ENCODE data around the gene ZFP69. TPM values are rescaled to one million over a fixed set of nuclear protein-coding genes. Genes with fewer than 3 reads are reported as not detected.

ZFP69 gene
- polyA plus RNA-seq (2013, experiment 1 of 4) = 6.9 TPM
- polyA plus RNA-seq (2013, experiment 2 of 4) = 6.9 TPM
- polyA plus RNA-seq (2013, experiment 3 of 4) = 5.5 TPM
- polyA plus RNA-seq (2013, experiment 4 of 4) = 6.4 TPM

DNA sequence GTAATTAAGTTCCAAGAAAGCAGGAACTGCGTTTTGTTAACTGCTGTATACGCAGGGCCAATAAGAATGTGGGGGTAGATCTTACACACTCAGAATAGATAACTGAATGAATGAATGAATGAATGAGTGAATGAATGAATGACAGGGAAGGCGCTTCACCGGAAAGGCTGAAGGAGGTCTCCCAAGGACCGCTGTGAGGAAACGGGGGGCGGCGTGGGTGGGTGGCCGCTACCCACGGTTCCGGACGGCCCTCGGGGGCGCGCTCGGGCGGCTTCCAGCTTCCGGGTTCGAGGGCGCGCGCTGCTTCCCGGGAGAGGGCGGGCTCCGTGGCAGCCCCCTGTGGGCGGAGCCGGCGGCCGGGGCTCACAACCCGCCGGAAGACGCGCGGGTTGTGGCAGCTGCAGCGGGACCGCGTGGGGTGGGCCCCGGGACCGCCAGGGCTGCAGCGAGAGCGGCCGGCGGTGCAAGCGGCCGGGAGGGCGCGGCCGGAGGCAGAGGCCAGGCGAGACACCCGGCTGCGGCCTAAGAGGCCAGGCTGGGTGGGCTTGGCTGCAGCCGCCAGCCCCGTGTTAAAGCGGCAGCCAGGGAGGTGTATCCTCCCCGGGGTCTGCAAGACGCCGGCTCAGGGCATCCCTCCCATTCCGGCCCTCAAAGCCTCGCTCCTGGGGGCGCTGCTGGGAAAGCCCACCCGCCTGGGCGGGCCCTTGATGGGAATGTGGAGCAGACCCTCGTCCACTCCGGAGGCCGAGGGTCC is at the start of gene ZFP69:
TSS of gene ZFP69 (plus strand) at position 367 of the 754 bp plus-strand sequence. CDS start 2,072 bp downstream, outside the sequence.
- WGBS, 2 experiments = 1% methylated on average over 65 of the region's 65 CpGs
- H3K27ac ChIP-seq (ENCODE audit: insufficient read depth, low read depth, low read length, poor library complexity, severe bottlenecking) = no peak within 1 kb of the TSS

DNA sequence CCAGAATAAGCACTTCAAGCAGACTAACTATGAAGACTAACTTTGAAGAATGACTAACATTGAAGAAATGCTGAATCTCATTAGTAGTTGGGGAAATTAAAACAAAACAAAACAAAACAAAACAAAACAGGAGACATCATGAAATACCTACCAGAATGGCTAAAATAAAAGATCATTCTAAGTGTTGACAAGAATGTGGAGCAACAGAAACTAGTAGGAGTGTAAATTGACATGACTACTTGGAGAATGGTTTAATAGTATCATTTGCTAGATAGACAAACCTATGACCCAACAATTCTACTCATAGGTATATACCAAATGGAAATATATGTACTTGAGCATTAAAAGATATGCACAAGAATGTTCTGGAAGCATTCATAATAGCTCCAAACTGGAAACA is 45.7 kb upstream of the ZFP69 start:
- no peaks in the 10 kb centered on the region for H3K9me3 ChIP-seq (ENCODE audit: control insufficient read depth, low read length)
- no peaks in the 10 kb centered on the region for H3K27me3 ChIP-seq (ENCODE audit: control insufficient read depth, insufficient read depth, low read length, poor library complexity, severe bottlenecking)
- no peaks in the 10 kb centered on the region for H3K4me1 ChIP-seq (ENCODE audit: control insufficient read depth, insufficient read depth, low read length)
- H3K36me3 ChIP-seq (ENCODE audit: control insufficient read depth, insufficient read depth, low read length) = no peaks in the 10 kb centered on the region
- no peak overlapping the region for H3K4me3 ChIP-seq (ENCODE audit: insufficient read depth, low read depth, low read length)
- H3K27ac ChIP-seq (ENCODE audit: insufficient read depth, low read depth, low read length, poor library complexity, severe bottlenecking) = no peak overlapping the region

More for the DNA sequence above, at the start of gene ZFP69:
- H3K4me1 ChIP-seq (ENCODE audit: control insufficient read depth, insufficient read depth, low read length) = no peaks in the 10 kb centered on the region
- H3K36me3 ChIP-seq (ENCODE audit: control insufficient read depth, insufficient read depth, low read length) = no peaks in the 10 kb centered on the region
- peak within 1 kb of the TSS; percentile 56 for H3K4me3 ChIP-seq (ENCODE audit: insufficient read depth, low read depth, low read length)
- no peaks in the 10 kb centered on the region for H3K27me3 ChIP-seq (ENCODE audit: control insufficient read depth, insufficient read depth, low read length, poor library complexity, severe bottlenecking)
- no peaks in the 10 kb centered on the region for H3K9me3 ChIP-seq (ENCODE audit: control insufficient read depth, low read length)

DNA sequence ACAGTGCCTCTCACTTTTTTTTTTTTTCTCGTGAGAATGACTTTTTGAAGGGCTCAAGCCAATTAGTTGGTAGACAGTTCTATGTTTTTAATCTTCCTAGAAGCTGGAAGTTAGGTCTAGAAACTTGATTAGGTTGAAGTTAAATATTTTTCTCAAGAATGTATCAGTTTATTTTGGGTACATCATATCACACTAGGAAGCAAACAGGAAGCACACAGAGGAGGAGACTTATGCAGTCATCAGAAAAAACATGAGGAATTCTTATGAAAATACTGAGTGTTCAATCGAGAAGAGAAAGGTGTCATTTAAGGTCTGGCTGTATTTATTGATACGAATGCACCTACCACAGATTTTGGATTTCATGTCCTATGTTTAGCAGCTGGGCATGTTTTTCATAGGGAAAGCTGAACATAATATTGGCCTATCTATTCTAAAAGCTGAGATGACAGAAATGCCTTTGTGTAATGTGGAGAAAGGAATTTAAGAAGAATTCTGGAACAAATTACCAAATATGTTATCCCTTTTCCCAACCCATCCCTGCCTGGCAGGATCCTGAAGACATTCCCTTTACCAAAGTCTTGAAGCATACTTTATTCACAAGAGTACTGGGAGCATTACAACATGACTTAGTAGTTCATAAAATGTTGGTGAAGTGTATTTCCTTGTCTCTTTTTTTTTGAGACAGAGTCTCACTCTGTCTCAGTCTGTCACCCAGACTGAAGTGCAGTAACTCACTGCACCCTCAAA is 44.3 kb upstream of the ZFP69 start:
- Histone ChIP-seq H3K4me3 (ENCODE audit: insufficient read depth, low read depth, low read length) (no peak overlapping the region), H3K27ac (ENCODE audit: insufficient read depth, low read depth, low read length, poor library complexity, severe bottlenecking) (no peak overlapping the region), H3K36me3 (ENCODE audit: control insufficient read depth, insufficient read depth, low read length) (no peaks in the 10 kb centered on the region), H3K9me3 (ENCODE audit: control insufficient read depth, low read length) (no peaks in the 10 kb centered on the region), H3K4me1 (ENCODE audit: control insufficient read depth, insufficient read depth, low read length) (no peaks in the 10 kb centered on the region), H3K27me3 (ENCODE audit: control insufficient read depth, insufficient read depth, low read length, poor library complexity, severe bottlenecking) (no peaks in the 10 kb centered on the region)
- 91% methylated on average over 3 of the region's 3 CpGs for WGBS, 2 experiments

DNA sequence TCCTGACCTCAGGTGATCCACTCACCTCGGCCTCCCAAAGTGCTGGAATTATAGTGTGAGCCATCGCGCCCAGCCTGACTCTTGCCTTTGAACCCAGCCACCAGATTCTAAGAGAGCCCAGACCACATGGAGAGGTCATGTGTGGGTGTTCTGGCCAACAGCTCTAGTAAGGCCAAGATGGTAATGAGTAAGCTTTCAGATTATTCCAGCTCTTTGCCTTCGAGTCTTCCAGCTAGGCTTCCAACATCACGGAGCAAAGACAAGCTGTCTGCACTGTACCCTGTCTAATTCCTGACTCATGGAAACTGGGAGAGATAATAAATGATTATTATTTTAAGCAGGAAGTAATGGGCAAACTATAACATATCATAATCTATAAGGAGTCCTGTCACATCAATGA is 41.6 kb upstream of the ZFP69 start:
- Histone ChIP-seq H3K4me3 (ENCODE audit: insufficient read depth, low read depth, low read length) (no peak overlapping the region), H3K9me3 (ENCODE audit: control insufficient read depth, low read length) (no peaks in the 10 kb centered on the region), H3K4me1 (ENCODE audit: control insufficient read depth, insufficient read depth, low read length) (no peaks in the 10 kb centered on the region), H3K27ac (ENCODE audit: insufficient read depth, low read depth, low read length, poor library complexity, severe bottlenecking) (no peak overlapping the region), H3K27me3 (ENCODE audit: control insufficient read depth, insufficient read depth, low read length, poor library complexity, severe bottlenecking) (no peaks in the 10 kb centered on the region), H3K36me3 (ENCODE audit: control insufficient read depth, insufficient read depth, low read length) (no peaks in the 10 kb centered on the region)
- 92 to 99% methylated on average over 5 of the region's 5 CpGs for WGBS, 2 experiments

DNA sequence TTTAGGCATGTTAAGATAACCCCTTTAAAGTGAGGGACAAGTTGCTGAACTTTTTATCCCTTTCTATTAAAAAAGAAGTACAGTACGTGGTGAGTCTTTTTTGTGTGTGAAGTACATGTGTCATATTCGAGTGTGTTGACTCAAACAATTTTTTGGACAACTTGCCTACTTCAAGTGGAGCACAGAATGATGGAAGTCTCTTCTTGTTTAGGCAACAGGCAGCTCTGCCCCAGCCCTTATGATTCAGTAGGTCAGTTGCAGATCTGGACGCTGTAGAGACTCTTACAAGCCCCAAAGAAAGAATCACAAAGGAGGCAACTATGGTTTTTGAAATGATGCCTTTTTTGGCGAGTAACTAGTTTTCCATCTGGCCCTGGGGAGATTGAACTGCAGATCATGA is 41.2 kb upstream of the ZFP69 start:
- Histone ChIP-seq H3K27ac (ENCODE audit: insufficient read depth, low read depth, low read length, poor library complexity, severe bottlenecking) (no peak overlapping the region), H3K36me3 (ENCODE audit: control insufficient read depth, insufficient read depth, low read length) (no peaks in the 10 kb centered on the region)

DNA sequence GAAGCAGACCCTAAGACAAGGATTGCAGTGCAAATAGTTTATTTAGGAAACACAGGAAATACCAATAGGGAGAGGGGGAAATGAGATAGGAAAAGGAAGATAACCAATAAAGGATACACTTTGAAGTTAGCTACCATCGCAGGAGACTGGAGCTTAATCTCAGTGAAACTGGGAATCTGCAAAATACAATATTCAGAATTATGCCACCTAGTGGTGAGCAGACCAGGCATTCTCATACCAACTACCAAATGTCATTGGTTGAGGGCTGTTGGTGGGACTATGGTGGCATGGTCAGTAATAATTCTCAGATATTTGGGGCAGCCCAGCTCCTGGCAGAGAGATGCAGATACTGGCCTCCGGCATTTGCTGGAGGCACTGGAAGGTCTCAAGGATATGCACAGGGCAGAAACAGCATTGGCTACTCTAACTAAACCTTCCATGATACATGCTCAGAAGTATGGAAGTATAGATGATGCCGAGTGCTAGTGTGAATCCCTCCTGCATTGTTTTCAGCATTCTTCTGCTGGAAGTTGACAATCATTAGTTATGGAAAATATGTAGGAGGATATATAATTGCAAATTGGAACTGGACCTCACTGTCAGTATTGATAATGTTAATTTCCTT is 38.6 kb upstream of the ZFP69 start:
- H3K27ac ChIP-seq (ENCODE audit: insufficient read depth, low read depth, low read length, poor library complexity, severe bottlenecking) = no peak overlapping the region
- no peaks in the 10 kb centered on the region for H3K4me1 ChIP-seq (ENCODE audit: control insufficient read depth, insufficient read depth, low read length)
- H3K9me3 ChIP-seq (ENCODE audit: control insufficient read depth, low read length) = no peaks in the 10 kb centered on the region
- H3K4me3 ChIP-seq (ENCODE audit: insufficient read depth, low read depth, low read length) = no peak overlapping the region
- WGBS, 2 experiments = 77 to 84% methylated on average over 3 of the region's 3 CpGs
- no peaks in the 10 kb centered on the region for H3K36me3 ChIP-seq (ENCODE audit: control insufficient read depth, insufficient read depth, low read length)
- H3K27me3 ChIP-seq (ENCODE audit: control insufficient read depth, insufficient read depth, low read length, poor library complexity, severe bottlenecking) = no peaks in the 10 kb centered on the region

More for the DNA sequence above, 41.2 kb upstream of the ZFP69 start:
- Histone ChIP-seq H3K27me3 (ENCODE audit: control insufficient read depth, insufficient read depth, low read length, poor library complexity, severe bottlenecking) (no peaks in the 10 kb centered on the region), H3K4me1 (ENCODE audit: control insufficient read depth, insufficient read depth, low read length) (no peaks in the 10 kb centered on the region), H3K9me3 (ENCODE audit: control insufficient read depth, low read length) (no peaks in the 10 kb centered on the region), H3K4me3 (ENCODE audit: insufficient read depth, low read depth, low read length) (no peak overlapping the region)
- WGBS, 2 experiments = 92 to 93% methylated on average over 4 of the region's 4 CpGs

DNA sequence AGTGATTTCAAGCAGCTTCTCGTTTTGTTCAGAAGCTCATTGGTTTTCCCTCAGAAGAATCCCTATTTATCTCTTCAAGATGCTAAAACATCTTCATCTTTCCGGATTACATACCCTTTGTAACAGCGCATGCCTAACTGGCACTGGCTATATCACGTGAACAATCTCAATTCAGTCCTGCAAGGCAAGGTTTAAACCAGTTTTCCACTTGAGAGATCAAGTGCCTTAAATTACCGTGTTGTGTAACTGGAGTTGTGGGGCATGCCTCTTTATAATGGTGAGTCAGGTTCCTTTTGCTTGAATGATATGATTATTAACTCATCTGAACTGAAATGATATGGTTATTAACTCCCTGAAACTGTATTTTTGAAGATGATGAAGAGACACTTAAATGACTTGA is 37.8 kb upstream of the ZFP69 start:
- H3K27me3 ChIP-seq (ENCODE audit: control insufficient read depth, insufficient read depth, low read length, poor library complexity, severe bottlenecking) = no peaks in the 10 kb centered on the region
- no peak overlapping the region for H3K27ac ChIP-seq (ENCODE audit: insufficient read depth, low read depth, low read length, poor library complexity, severe bottlenecking)
- no peaks in the 10 kb centered on the region for H3K4me1 ChIP-seq (ENCODE audit: control insufficient read depth, insufficient read depth, low read length)
- H3K36me3 ChIP-seq (ENCODE audit: control insufficient read depth, insufficient read depth, low read length) = no peaks in the 10 kb centered on the region
- H3K4me3 ChIP-seq (ENCODE audit: insufficient read depth, low read depth, low read length) = no peak overlapping the region
- WGBS, 2 experiments = 90 to 91% methylated on average over 5 of the region's 5 CpGs
- H3K9me3 ChIP-seq (ENCODE audit: control insufficient read depth, low read length) = no peaks in the 10 kb centered on the region

DNA sequence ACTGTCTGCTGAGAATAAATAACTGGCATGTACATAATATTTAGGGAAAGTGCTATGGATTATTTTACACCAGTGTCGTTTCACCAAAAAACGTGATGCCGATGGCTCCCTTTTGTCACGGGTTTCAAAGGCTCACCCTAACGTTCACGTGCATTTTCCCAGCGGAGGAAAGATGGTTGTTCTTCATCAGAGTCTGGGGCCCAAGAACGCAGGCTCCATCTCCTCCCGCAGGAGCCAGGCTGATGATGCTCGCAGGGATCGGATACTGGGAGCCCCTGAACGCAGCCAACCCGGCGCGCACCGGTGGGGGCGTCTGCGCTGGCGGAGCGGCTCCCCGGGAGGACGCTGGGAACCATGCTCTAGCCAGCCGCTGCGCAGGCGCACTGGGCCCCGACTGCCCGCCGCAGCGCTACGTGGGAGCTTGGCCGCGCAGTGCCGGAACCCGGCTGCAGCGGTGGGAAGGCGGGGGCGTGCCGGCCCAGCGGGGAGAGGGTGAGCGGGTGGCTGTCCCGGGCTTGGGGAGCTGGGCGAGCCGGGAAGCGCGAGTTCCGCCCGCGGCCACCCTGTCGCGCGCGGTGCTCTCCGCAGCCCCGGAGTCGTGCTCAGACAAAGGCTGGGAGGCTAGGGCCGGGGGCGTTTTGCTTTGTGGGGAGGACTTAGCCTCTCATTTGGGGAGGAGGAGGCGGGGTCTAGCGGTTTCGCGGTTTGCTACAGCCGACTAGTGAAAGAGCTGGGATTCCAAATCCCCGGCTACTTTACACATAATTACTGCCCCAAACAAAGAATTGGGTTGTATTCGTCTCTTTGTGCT is 27.2 kb upstream of the ZFP69 start, which contains the start of gene ZFP69B:
TSS of gene ZFP69B (plus strand) at position 793 of the 811 bp plus-strand sequence. CDS start 486 bp downstream, outside the sequence.
- Histone ChIP-seq H3K9me3 (ENCODE audit: control insufficient read depth, low read length) (no peaks in the 10 kb centered on the region), H3K4me1 (ENCODE audit: control insufficient read depth, insufficient read depth, low read length) (no peaks in the 10 kb centered on the region), H3K27ac (ENCODE audit: insufficient read depth, low read depth, low read length, poor library complexity, severe bottlenecking) (peak within 1 kb of the TSS; percentile 95), H3K27me3 (ENCODE audit: control insufficient read depth, insufficient read depth, low read length, poor library complexity, severe bottlenecking) (no peaks in the 10 kb centered on the region), H3K36me3 (ENCODE audit: control insufficient read depth, insufficient read depth, low read length) (peaks cover 26% of the 10 kb centered on the region), H3K4me3 (ENCODE audit: insufficient read depth, low read depth, low read length) (peak within 1 kb of the TSS; percentile 67)
- 1% methylated on average over 64 of the region's 64 CpGs for WGBS, 2 experiments

DNA sequence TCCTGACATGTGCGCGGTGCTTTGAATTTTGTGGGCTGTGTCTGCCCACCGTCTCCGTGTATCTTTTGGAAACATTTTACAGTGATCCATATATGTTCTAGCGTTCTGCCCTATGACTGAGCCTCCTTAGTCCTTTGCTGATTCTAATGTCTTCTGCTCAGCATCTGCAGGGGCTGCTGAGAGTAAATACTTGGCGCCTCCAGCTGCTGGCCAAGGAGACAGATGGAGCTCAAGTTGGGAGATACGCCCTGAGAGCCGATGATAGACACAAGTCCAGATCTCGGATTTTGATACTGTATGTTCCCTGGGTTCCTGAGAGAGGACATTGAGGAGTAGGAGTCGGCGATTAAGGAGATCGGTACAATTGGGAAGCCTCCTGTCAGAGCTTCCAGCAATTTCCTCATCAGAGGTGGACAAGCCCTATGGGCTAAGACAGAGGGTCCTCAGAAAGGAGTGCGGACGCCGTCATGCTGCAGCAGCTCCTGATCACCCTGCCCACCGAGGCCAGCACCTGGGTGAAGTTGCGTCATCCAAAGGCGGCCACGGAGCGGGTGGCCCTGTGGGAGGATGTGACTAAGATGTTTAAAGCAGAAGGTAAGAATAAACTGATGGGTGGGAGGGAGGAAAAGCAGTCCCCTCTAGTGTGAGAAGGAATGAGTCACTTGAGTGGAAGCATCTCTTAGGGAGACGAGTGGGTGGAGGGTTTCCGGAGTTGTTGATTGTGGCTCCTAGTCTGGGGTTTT is 26.4 kb upstream of the ZFP69 start:
- H3K27me3 ChIP-seq (ENCODE audit: control insufficient read depth, insufficient read depth, low read length, poor library complexity, severe bottlenecking) = no peaks in the 10 kb centered on the region
- H3K9me3 ChIP-seq (ENCODE audit: control insufficient read depth, low read length) = no peaks in the 10 kb centered on the region
- peak overlapping the region; percentile 67 for H3K4me3 ChIP-seq (ENCODE audit: insufficient read depth, low read depth, low read length)
- no peaks in the 10 kb centered on the region for H3K4me1 ChIP-seq (ENCODE audit: control insufficient read depth, insufficient read depth, low read length)
- H3K27ac ChIP-seq (ENCODE audit: insufficient read depth, low read depth, low read length, poor library complexity, severe bottlenecking) = peak overlapping the region; percentile 95
- WGBS, 2 experiments = 22 to 26% methylated on average over 22 of the region's 22 CpGs
- peaks cover 33% of the 10 kb centered on the region for H3K36me3 ChIP-seq (ENCODE audit: control insufficient read depth, insufficient read depth, low read length)

All from ectodermal cell (in vitro differentiated cells).